K562 (cell line): Measurements from ENCODE around the gene ERVW-1. TPM values are rescaled to one million over a fixed set of nuclear protein-coding genes. Genes with fewer than 3 reads are reported as not detected.

Experiments
- C11orf30 ChIP-seq: fragments of 450-650 bp; IDR thresholded peaks from 2 replicates; pipeline ENCODE4 v1.6.1; 2016; ENCODE audit warnings: low read depth, mild to moderate bottlenecking
- L3MBTL2 ChIP-seq: fragments of 450-650 bp; IDR thresholded peaks from 2 replicates; pipeline ENCODE4 v1.6.1; 2016; ENCODE audit warnings: mild to moderate bottlenecking, moderate library complexity
- RREB1 ChIP-seq: fragments of 250-450 bp; sonication (Bioruptor Pico); IDR thresholded peaks from 2 replicates; pipeline ENCODE4 v1.4.0; 2020
- ZNF277 ChIP-seq: fragments of 250-450 bp; sonication (Bioruptor Pico); IDR thresholded peaks from 2 replicates; pipeline ENCODE4 v1.8.0; 2022; ENCODE audit warnings: inconsistent platforms, mild to moderate bottlenecking, moderate library complexity, borderline replicate concordance
- polyA plus RNA-seq, 8 experiments: library from polyadenylated mRNA; depleted of rRNA in 4 of 8; stranded (reverse) in 5 of 8; unstranded in 3 of 8; fragments of >200 nt; fragmentation: Nextera tagmentation in 2 of 8; fragmentation: Illumina TruSeq in 1 of 8; extraction: Ambion mirVana in 2 of 8; extraction: Trizol in 1 of 8; gene quantifications; 2 replicates each; pipeline versions ENCODE4 v1.2.1 to v1.2.3, GENCODE V29; 2011 to 2014; ENCODE audit warnings: inconsistent platforms in 1 of 8, missing spikeins in 1 of 8
- total RNA-seq, 7 experiments: library from RNA; depleted of rRNA in 6 of 7; stranded (reverse); fragments of >200 nt in 6 of 7; fragmentation: Illumina TruSeq in 2 of 7; extraction: Trizol in 2 of 7; gene quantifications; 2 replicates each; pipeline versions ENCODE4 v1.2.1 to v1.2.3, GENCODE V29; 2011 to 2021; ENCODE audit warnings: low replicate concordance in 1 of 7

Gene ERVW-1
- total and polyA plus RNA-seq, 9 of the 15 experiments (the other 6 are each of a cell fraction or from before 2014, with no cell fraction given) = not detected

DNA sequence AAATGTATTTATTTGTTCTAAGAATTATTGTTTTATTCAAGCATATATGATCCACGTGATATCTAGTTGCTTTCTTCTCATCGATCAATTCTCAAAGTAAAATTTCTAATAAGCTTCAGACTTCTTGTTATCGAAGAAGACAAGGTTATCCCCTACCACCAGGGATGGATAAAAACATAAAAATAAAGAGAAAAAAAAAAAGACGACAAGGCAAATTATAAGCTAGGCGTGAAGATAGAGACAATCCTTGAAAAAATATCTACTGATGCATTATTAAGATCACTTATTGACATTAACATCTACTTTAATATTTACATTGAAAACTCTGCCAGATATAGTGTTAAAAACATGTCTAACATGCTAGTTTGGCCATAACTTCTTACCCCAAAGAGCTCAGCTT lies 31.2 kb upstream of the ERVW-1 start (continued):
- TF ChIP-seq RREB1 (CRISPR knock-in tag) (no peak), ZNF277 (CRISPR knock-in tag) (no peak), L3MBTL2 (no peak), C11orf30 (peak; percentile 65; the same call in 1 of the 2 replicates)
